Vagina (tissue), 2 donors: ENCODE measurements around the gene PRDM15. TPM values are rescaled to one million over a fixed set of nuclear protein-coding genes. Genes with fewer than 3 reads are reported as not detected.

Experiments used
- DNase-seq, 2 donors: peaks; one replicate each; pipeline ENCODE4 v3.0.0-alpha.2; 2017; ENCODE audit errors: extremely low spot score in 2 of 2
- H3K27ac ChIP-seq: fragments of 200-600 bp; sonication (generic); one replicate; pipeline ENCODE4 v1.5.1; 2019
- H3K27me3 ChIP-seq: fragments of 200-600 bp; sonication (generic); one replicate; pipeline ENCODE4 v1.5.1; 2019
- H3K36me3 ChIP-seq, 2 donors: fragments of 200-600 bp; sonication (generic); one replicate each; pipeline ENCODE4 v1.5.1; 2017 to 2019
- H3K4me1 ChIP-seq: fragments of 200-600 bp; sonication (generic); one replicate; pipeline ENCODE4 v1.5.1; 2019
- H3K4me3 ChIP-seq, 2 donors: fragments of 200-600 bp; sonication (generic); 1 replicate in 1 of 2; 2 replicates in 1 of 2; pipeline ENCODE4 v1.5.1; 2016 to 2019
- H3K9me3 ChIP-seq: fragments of 200-600 bp; sonication (generic); one replicate; pipeline ENCODE4 v1.5.1; 2019
- CTCF ChIP-seq, 3 experiments: fragments of 450-650 bp in 2 of 3; fragments of 200-600 bp in 1 of 3; sonication (generic) in 1 of 3; IDR thresholded peaks; one replicate each; pipeline ENCODE4 v1.5.1; 2017 to 2019; ENCODE audit warnings: antibody characterized with exemption in 3 of 3, mild to moderate bottlenecking in 2 of 3, moderate library complexity in 2 of 3
- POLR2A ChIP-seq, 2 donors: fragments of 450-650 bp; IDR thresholded peaks; one replicate each; pipeline ENCODE4 v1.6.1; 2017; ENCODE audit warnings: antibody characterized with exemption in 2 of 2, mild to moderate bottlenecking in 2 of 2, moderate library complexity in 2 of 2
- POLR2AphosphoS5 ChIP-seq, 2 donors: sonication (generic); formaldehyde crosslinking; IDR thresholded peaks; one replicate each; pipeline ENCODE4 v1.9.0; 2017; ENCODE audit warnings: antibody characterized with exemption in 2 of 2, mild to moderate bottlenecking in 2 of 2, low read depth in 1 of 2; ENCODE audit not compliant: insufficient read depth in 1 of 2
- intact Hi-C: fragments of 100-400 bp; cut with DNase I; formaldehyde crosslinking; loops from one replicate; pipeline ENCODE4 v1.15.1; 2023
- total RNA-seq: library from RNA; depleted of rRNA; stranded (reverse); fragments of >200 nt; gene quantifications from one replicate; pipeline ENCODE4 v1.2.3, GENCODE V29; 2016

PRDM15 gene
- total RNA-seq, 1 donor from 2014 or later, result 31.2 TPM

DNA sequence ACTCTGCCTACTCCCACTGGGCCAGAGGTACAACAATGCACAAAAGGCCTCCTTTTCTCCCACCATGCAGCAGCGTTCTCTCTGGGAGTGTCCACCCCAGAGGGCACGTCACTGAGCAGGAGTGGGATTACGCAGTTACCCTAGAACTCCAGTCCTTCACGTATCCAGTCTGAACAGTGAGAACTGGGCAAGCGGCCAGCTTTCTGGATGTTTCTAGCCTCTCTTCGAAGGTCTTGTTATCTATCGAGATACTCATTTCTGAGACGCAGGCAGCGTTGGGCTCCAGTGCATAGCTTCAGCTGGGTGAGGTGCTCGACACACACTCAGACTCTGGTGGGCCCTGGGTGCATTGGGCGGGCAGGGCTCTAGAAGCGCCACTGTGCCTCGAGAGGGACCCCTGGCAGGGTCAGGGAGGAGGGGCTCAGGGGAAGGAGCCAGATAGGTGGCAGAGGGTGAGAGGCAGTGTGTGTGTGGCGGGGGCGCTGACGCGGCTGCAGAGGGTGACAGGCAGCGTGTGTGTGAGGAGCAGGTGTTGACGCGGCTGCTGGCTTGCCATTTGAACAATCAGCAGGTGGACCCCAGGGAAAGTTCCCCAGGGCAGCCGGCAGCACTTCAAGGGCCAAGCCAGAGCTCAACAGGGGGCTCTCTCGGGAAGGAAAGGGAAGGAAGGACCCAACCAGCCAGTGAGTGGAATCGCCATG lies 27.9 kb downstream of the PRDM15 start:
- Histone ChIP-seq H3K36me3 (peaks cover 0 to 24% of the 10 kb centered on the region in 2 donors), H3K4me3 (no peak overlapping the region), H3K27me3 (no peaks in the 10 kb centered on the region), H3K9me3 (no peaks in the 10 kb centered on the region), H3K4me1 (no peaks in the 10 kb centered on the region), H3K27ac (no peak overlapping the region)
- intact Hi-C loops, result no loop called here
- no peak for TF ChIP-seq CTCF (IDR thresholded peaks at IDR 0.05)
- no peak for TF ChIP-seq POLR2AphosphoS5 (IDR thresholded peaks at IDR 0.05; ENCODE audit: insufficient read depth in 1 of 2, low read depth in 1 of 2)
- TF ChIP-seq POLR2A (IDR thresholded peaks at IDR 0.05), result no peak
- no peak for DNase-seq

DNA sequence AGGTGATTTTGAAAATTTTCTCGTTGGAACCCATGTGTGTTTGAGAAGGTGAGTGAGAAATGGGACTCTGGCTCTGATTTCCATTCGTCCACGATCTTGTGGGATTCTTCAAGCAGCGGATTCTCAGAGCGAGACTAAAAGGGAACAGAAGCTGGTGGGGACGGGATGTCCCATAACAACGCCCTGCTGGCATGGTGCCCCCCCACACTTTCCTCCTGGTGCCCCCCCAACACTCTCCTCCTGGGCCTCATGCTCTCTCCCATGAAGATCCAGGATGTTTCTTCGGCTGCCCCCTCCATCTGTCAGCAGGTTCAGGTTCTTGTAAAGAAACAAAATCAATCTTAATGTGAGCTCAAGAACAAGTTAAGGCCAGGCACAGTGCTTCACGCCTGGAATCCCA lies 29.1 kb downstream of the PRDM15 start:
- intact Hi-C loops, result no loop called here
- H3K4me3 ChIP-seq, result no peak overlapping the region
- TF ChIP-seq POLR2AphosphoS5 (IDR thresholded peaks at IDR 0.05; ENCODE audit: insufficient read depth in 1 of 2, low read depth in 1 of 2) (no peak), CTCF (IDR thresholded peaks at IDR 0.05) (no peak), POLR2A (IDR thresholded peaks at IDR 0.05) (no peak)
- DNase-seq, result no peak
- no peaks in the 10 kb centered on the region for H3K9me3 ChIP-seq
- H3K27ac ChIP-seq, result no peak overlapping the region
- H3K4me1 ChIP-seq, result no peaks in the 10 kb centered on the region
- H3K36me3 ChIP-seq, result peaks cover 0 to 19% of the 10 kb centered on the region in 2 donors
- H3K27me3 ChIP-seq, result no peaks in the 10 kb centered on the region

- H3K36me3 ChIP-seq, result peaks cover 0 to 9% of the 10 kb centered on the region in 2 donors
- H3K9me3 ChIP-seq, result no peaks in the 10 kb centered on the region
- intact Hi-C loops, result no loop called here
- no peak for DNase-seq
- no peaks in the 10 kb centered on the region for H3K27me3 ChIP-seq
- TF ChIP-seq POLR2A (IDR thresholded peaks at IDR 0.05) (no peak), POLR2AphosphoS5 (IDR thresholded peaks at IDR 0.05; ENCODE audit: insufficient read depth in 1 of 2, low read depth in 1 of 2) (no peak), CTCF (IDR thresholded peaks at IDR 0.05) (no peak)
- no peaks in the 10 kb centered on the region for H3K4me1 ChIP-seq
- no peak overlapping the region for H3K4me3 ChIP-seq
- H3K27ac ChIP-seq, result no peak overlapping the region
These were observed 30.1 kb downstream of the PRDM15 start for GRCh38 chr21:41848958-41849580.

GRCh38 chr21:41848533-41848932 lies 30.6 kb downstream of the PRDM15 start:
- no peak for DNase-seq
- peaks cover 0 to 4% of the 10 kb centered on the region in 2 donors for H3K36me3 ChIP-seq
- TF ChIP-seq CTCF (IDR thresholded peaks at IDR 0.05), result no peak
- TF ChIP-seq POLR2AphosphoS5 (IDR thresholded peaks at IDR 0.05; ENCODE audit: insufficient read depth in 1 of 2, low read depth in 1 of 2), result no peak
- TF ChIP-seq POLR2A (IDR thresholded peaks at IDR 0.05), result no peak
- no peak overlapping the region for H3K27ac ChIP-seq
- no peaks in the 10 kb centered on the region for H3K4me1 ChIP-seq
- no peak overlapping the region for H3K4me3 ChIP-seq
- H3K27me3 ChIP-seq, result no peaks in the 10 kb centered on the region
- intact Hi-C loops, result no loop called here
- no peaks in the 10 kb centered on the region for H3K9me3 ChIP-seq
